ENCODE measurements around the gene MRPL44. TPM values are rescaled to one million over a fixed set of nuclear protein-coding genes. Genes with fewer than 3 reads are reported as not detected.
A peak's percentile ranks its signal among the peaks of the same experiment; 100 is the strongest.

The MRPL44 gene
- total RNA-seq, 1 experiment from 2014 or later = 24.8 TPM

GRCh38 chr2:223970343-223971128 is 13.3 kb downstream of the MRPL44 start:
- intact Hi-C loops (cut with micrococcal nuclease) = loop anchor here (1.0 to 10.0 kb wide), 7 partner anchors 18 to 804 kb away; no protein-coding TSS in a partner anchor
- no peak overlapping the region for H3K4me2 ChIP-seq (ENCODE audit: low read length)
- H3F3A ChIP-seq (ENCODE audit: low read length, unreplicated experiment) = no peaks in the 10 kb centered on the region
- peaks cover 15% of the 10 kb centered on the region for H3K4me1 ChIP-seq (ENCODE audit: insufficient read depth, low read length)
- no peaks in the 10 kb centered on the region for H3K9me2 ChIP-seq (replicated peaks; ENCODE audit: low read length)
- no peaks in the 10 kb centered on the region for H4K20me1 ChIP-seq (ENCODE audit: low read length)
- H3K9ac ChIP-seq (ENCODE audit: low read length) = no peak overlapping the region
- no peaks in the 10 kb centered on the region for H3K9me3 ChIP-seq (ENCODE audit: low read length)
- H3K27me3 ChIP-seq (ENCODE audit: low read length) = no peaks in the 10 kb centered on the region
- TF ChIP-seq CTCF (conservative IDR thresholded peaks at IDR 0.05; ENCODE audit: low read depth, low read length) = peak; percentile 94
- no peak for TF ChIP-seq EZH2 (IDR thresholded peaks at IDR 0.05; ENCODE audit: low read length, unreplicated experiment)
- H3K27ac ChIP-seq (ENCODE audit: low read length) = no peak overlapping the region
- BruUV-seq (replicated peaks) = no TSS peak
- DNase-seq = peak; percentile 85
- ChIA-PET POLR2A (ENCODE audit: unreplicated experiment) (no interaction called here), CTCF (interaction anchor here (0.5 to 2.2 kb wide), 13 partner anchors 10 to 1071 kb away, joined by 3 to 26 read pairs (median 4); no protein-coding TSS in a partner anchor)
- H3K79me2 ChIP-seq (ENCODE audit: low read length) = 0 out of 2 replicates have a peak, but pooled peaks cover under 1% of the 10 kb centered on the region
- H3K4me3 ChIP-seq (ENCODE audit: low read length) = no peak overlapping the region
- no peak overlapping the region for H2AFZ ChIP-seq (ENCODE audit: low read length)
- peaks cover 8% of the 10 kb centered on the region for H3K36me3 ChIP-seq (ENCODE audit: low read depth, low read length)
- ATAC-seq = peak; percentile 68

- Histone ChIP-seq H3K79me2 (ENCODE audit: low read length) (no peaks in the 10 kb centered on the region), H3F3A (ENCODE audit: low read length, unreplicated experiment) (no peaks in the 10 kb centered on the region), H3K4me1 (ENCODE audit: insufficient read depth, low read length) (peaks cover 19% of the 10 kb centered on the region), H4K20me1 (ENCODE audit: low read length) (no peaks in the 10 kb centered on the region), H3K9ac (ENCODE audit: low read length) (no peak overlapping the region), H3K9me3 (ENCODE audit: low read length) (no peaks in the 10 kb centered on the region), H3K4me2 (ENCODE audit: low read length) (no peak overlapping the region), H2AFZ (ENCODE audit: low read length) (no peak overlapping the region), H3K9me2 (replicated peaks; ENCODE audit: low read length) (no peaks in the 10 kb centered on the region), H3K36me3 (ENCODE audit: low read depth, low read length) (peaks cover 4% of the 10 kb centered on the region), H3K27ac (ENCODE audit: low read length) (no peak overlapping the region), H3K27me3 (ENCODE audit: low read length) (no peaks in the 10 kb centered on the region), H3K4me3 (ENCODE audit: low read length) (no peak overlapping the region)
- ChIA-PET CTCF (interaction anchor here (0.6 to 2.2 kb wide), 2 partner anchors 115 to 313 kb away, joined by 4 to 19 read pairs; no protein-coding TSS in a partner anchor), POLR2A (ENCODE audit: unreplicated experiment) (interaction anchor here (0.6 kb wide), 1 partner anchor 315 kb away, joined by 4 read pairs; no protein-coding TSS in a partner anchor)
- no TSS peak for BruUV-seq (replicated peaks)
- no peak for ATAC-seq
- intact Hi-C loops (cut with micrococcal nuclease) = loop anchor here (2.0 to 10.0 kb wide), 5 partner anchors 17 to 803 kb away; no protein-coding TSS in a partner anchor
- TF ChIP-seq EZH2 (IDR thresholded peaks at IDR 0.05; ENCODE audit: low read length, unreplicated experiment) (no peak), EZH2phosphoT487 (IDR thresholded peaks at IDR 0.05; ENCODE audit: borderline replicate concordance, low read length) (no peak), CTCF (conservative IDR thresholded peaks at IDR 0.05; ENCODE audit: low read depth, low read length) (no peak)
- DNase-seq = no peak
These were observed 14.5 kb downstream of the MRPL44 start for GRCh38 chr2:223971731-223972130.

- H3K4me1 ChIP-seq (ENCODE audit: insufficient read depth, low read length) = peaks cover 14% of the 10 kb centered on the region
- no peaks in the 10 kb centered on the region for H3K9me2 ChIP-seq (replicated peaks; ENCODE audit: low read length)
- POLR2A ChIA-PET (ENCODE audit: unreplicated experiment) = no interaction called here
- H3K4me3 ChIP-seq (ENCODE audit: low read length) = no peak overlapping the region
- ATAC-seq (no peak), DNase-seq (no peak)
- CTCF ChIA-PET = no interaction called here
- H3K36me3 ChIP-seq (ENCODE audit: low read depth, low read length) = no peaks in the 10 kb centered on the region
- intact Hi-C loops (cut with micrococcal nuclease) = loop anchor here (5.0 to 10.0 kb wide), 3 partner anchors 475 to 802 kb away; no protein-coding TSS in a partner anchor
- H3K9me3 ChIP-seq (ENCODE audit: low read length) = no peaks in the 10 kb centered on the region
- H3K4me2 ChIP-seq (ENCODE audit: low read length) = no peak overlapping the region
- BruUV-seq (replicated peaks) = no TSS peak
- no peaks in the 10 kb centered on the region for H3K79me2 ChIP-seq (ENCODE audit: low read length)
- H3F3A ChIP-seq (ENCODE audit: low read length, unreplicated experiment) = no peaks in the 10 kb centered on the region
- no peaks in the 10 kb centered on the region for H4K20me1 ChIP-seq (ENCODE audit: low read length)
- no peak overlapping the region for H3K9ac ChIP-seq (ENCODE audit: low read length)
- H3K27me3 ChIP-seq (ENCODE audit: low read length) = no peaks in the 10 kb centered on the region
- TF ChIP-seq EZH2 (IDR thresholded peaks at IDR 0.05; ENCODE audit: low read length, unreplicated experiment) = no peak
- TF ChIP-seq EZH2phosphoT487 (IDR thresholded peaks at IDR 0.05; ENCODE audit: borderline replicate concordance, low read length) = no peak
- no peak for TF ChIP-seq CTCF (conservative IDR thresholded peaks at IDR 0.05; ENCODE audit: low read depth, low read length)
- H2AFZ ChIP-seq (ENCODE audit: low read length) = no peak overlapping the region
- no peak overlapping the region for H3K27ac ChIP-seq (ENCODE audit: low read length)
These were observed 15.4 kb downstream of the MRPL44 start for GRCh38 chr2:223972656-223973102.
